HG02623 (cell line): ENCODE data around the gene UNC5C.

Experiments used
- ATAC-seq: cut with Tn5 transposase; IDR thresholded peaks from one replicate; pipeline ENCODE4 v1.9.1; 2021; ENCODE audit warnings: moderate library complexity; ENCODE audit not compliant: unreplicated experiment

Gene UNC5C

GRCh38 chr4:95524184-95524583, 24.6 kb downstream of the UNC5C start:
- no peak for ATAC-seq

DNA sequence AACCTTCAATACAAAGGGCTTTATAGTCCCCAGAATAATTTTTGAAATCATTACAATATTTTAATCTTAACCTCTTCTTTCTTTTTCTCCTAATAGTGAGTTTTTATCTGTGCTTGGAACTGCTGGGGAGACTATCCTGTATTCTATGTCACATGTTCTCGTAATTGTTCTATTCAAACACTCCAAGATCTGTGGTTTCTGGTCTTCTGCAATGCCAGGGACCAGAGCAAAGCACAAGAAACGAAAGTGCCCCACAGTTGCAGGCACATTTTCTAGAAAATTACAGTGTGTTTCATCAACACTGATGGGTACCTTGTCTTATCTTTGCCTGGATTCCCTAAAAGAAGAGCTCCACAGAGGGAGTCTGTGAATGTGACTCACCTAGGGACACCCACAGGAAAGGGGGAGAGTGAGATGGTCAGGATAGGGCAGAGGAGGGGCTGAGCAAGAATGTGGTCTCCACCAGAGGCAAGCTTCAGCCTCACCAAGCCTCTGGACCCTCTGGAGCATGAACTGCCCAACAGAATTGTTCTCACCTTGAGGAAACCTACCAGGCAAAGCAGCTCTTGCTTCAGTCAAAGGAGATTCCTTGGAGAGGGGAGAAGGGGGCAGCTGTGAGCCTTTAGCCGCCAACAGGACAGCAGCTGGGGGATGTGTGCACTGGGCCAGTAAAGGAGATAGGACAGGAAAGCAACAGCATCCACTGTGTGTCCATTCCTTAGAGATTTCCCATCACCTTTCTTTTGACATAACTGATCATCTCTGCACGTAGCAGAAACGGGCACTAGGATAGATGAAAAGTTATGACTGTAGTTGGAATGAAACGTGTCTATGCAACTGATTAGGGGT, 25.9 kb downstream of the UNC5C start:
- no peak for ATAC-seq

DNA sequence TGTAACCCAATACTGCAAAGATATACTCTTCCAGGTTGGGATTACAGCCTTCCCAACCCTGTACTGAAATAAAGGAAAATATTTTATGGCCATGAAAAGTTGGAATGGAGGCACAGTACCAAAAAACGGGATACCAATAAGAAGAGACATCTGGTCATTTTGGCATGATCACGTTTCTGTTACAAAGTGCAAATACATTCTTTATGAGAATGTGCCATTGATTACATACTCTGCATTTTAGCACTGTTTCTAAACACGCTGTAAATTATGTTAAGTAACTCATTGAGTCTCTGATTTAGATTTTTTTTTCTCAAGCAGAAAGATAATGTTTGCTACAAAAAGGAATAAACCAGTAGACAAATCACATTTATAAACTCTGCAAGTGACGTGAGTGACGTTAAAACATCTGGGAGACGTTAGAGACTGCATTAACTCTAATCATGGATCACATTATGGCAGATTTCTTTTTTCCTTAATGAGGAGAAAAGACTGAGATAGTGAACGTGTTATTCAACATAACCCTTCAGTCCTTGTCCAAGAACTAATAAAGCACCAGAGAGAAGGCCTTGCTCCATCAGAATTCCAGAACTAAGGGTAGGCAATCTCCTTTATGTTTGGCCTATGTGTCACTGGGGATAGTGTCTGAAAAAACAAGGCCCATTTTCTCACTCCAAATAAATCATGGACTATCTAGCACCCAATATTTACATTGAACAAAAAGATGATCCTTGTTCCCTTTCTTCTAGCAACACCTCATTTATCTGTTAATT, 31.0 kb downstream of the UNC5C start:
- ATAC-seq, result no peak

- no peak for ATAC-seq
Observed at GRCh38 chr4:95516528-95517017, 32.2 kb downstream of the UNC5C start.

GRCh38 chr4:95515589-95515988, 33.2 kb downstream of the UNC5C start:
- ATAC-seq, result no peak

DNA sequence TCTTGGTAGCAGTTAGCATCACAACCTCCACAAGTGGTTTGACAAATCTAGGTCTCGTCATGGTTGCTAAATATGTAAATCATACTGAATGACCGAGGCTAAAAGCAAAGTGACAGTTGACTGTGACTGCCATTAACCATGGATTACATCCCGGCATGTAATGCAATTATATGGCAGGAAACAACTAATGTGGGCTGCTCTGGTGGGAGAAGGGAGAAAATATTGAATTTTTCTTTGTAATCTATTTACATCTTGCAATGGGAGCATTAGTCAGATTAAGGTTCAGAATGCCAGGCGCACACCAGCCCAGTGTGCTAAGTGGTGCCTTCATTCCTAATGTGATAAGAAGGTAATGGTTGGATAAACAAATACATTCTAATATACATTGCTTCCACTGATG, 35.8 kb downstream of the UNC5C start:
- no peak for ATAC-seq

GRCh38 chr4:95511477-95511876, 37.3 kb downstream of the UNC5C start:
- ATAC-seq, result no peak

- no peak for ATAC-seq
Observed at GRCh38 chr4:95510877-95511276, 37.9 kb downstream of the UNC5C start.

- no peak for ATAC-seq
Observed at GRCh38 chr4:95510145-95510544, 38.6 kb downstream of the UNC5C start.

GRCh38 chr4:95508421-95508820, 40.4 kb downstream of the UNC5C start:
- no peak for ATAC-seq

- ATAC-seq, result no peak
Observed at GRCh38 chr4:95507561-95507960, 41.2 kb downstream of the UNC5C start.

DNA sequence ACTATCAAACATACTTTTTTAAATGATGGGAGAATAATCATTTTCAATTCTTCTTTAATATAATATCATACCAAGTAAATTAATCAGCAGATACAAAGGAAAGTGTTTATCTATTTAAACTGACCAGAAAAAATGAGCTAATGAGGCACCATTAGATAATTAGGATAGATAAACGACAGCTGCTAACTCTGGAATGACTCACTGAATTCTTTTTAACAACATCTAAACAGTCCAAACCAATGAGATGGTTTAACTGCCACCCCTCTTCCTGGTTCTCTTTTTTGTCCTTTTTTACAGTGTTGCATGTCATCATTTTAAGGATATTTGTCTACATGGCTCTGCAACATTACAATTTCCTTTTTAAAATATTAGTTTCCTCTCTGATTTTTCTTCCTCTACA, 41.6 kb downstream of the UNC5C start:
- ATAC-seq, result no peak

- no peak for ATAC-seq
Observed at GRCh38 chr4:95506264-95506663, 42.5 kb downstream of the UNC5C start.

GRCh38 chr4:95505799-95506198, 43.0 kb downstream of the UNC5C start:
- ATAC-seq, result no peak

DNA sequence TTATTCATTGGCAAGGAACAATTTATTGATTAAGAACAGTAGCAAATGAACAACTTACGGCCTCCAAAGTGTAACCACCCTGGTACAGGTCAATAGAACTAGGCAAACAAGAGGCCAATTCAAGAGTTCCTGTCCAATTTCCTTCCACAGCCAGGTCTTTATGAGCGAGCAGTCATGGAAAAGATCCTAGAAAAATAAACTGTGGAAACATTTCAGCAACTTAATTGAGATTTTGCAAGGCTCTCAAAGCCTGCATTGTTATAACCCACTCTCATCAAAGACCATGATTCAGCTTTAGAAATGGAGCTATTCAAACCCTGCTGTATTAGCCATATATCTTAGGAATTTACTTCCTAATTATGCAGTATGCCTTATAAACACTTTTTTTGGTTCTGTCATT, 43.6 kb downstream of the UNC5C start:
- no peak for ATAC-seq

DNA sequence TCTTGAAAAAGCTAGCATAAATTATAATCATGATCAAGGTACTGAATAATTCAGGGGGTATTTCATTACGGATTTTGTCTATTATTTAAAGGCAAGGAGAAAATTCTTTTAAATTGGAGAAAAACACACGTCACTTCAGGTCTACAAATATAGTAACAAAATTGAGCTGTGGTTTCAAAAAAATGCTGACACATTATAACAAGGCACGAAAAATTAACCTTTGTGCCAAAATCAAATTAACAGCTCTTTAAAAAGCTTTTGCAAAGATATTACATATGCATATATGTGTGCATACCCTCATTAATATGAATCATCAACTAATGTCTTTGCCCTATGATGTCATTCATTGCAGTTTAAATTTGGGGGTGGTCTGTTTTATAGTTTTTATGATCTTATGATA, 44.3 kb downstream of the UNC5C start:
- ATAC-seq, result no peak

- ATAC-seq, result no peak
Observed at GRCh38 chr4:95500361-95500760, 48.4 kb downstream of the UNC5C start.

DNA sequence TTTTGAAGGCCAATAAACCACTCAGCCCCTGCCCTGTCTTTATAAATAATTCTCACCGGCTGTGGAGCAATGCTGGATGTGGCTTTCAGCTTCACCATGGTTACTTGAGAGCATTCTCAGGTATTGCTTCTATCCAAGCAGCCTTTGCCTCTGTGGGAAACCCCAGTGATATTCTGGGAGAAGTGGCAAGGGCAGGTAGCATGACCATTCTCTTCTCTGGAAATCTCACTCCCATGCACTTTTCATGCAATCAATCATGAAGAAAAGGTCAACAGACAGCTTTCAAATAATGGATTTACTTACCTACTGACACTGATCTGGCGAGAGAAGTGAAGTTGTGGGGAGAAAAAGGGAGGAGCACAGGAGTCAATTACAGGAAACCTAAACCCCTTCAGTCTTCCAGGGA, 49.5 kb downstream of the UNC5C start:
- no peak for ATAC-seq

DNA sequence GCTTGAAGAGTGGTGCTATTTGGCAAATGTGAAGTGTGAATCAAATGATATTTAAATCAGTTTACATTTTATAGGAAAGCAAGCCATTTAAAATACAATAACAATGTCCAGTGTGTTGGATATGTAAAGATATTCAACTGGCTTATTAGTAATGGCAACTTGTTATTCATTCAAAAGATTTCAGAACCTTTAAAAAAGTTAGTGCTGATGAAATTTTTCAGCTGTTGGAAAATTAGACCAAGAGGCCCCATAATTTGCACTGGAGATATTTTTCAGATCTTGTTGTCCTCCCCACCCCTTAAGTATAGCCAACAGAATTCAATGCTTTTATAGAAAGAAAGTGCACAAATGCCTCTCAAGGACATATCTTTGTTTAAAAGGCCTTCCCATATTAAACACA, 54.6 kb downstream of the UNC5C start:
- ATAC-seq, result no peak

DNA sequence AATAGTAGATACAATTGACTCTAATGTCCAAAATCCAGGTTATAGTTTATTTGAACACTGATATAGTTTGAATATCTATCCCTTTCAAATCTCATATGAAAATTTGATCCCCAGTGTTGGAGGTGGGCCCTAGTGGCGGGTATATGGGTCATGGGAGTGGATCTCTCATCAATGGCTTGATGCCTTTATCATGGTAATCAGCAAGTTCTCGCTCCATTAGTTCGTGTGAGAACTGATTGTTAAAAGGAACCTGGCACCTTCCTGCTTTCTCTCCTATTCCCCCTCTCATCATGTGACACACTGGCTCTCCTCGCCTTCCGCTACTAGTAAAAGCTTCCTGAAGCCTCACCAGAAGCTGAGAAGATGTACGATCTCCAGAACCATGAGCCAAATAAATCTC, 70.1 kb downstream of the UNC5C start:
- no peak for ATAC-seq

GRCh38 chr4:95476121-95476520, 72.7 kb downstream of the UNC5C start:
- no peak for ATAC-seq

DNA sequence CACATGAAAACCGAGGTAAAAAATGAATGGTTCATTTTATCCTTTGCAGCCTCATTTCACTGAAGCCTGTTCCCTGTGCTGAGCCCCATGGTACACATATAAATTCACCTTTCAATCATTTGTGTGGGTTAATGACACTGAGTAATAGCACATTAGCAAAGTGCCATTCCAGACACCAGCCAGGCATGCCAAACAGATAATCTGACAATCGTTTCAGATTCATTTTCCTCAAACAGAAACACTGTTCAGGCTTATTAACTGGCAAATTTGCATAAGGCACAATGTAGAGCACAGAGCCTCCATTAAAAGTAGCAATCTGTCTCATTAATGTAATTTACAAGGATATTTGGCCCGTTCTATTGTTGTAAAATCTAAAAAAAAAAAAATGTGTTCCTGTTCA, 76.2 kb downstream of the UNC5C start:
- no peak for ATAC-seq
